ENCODE measurements around the gene LRIG2. TPM values are rescaled to one million over a fixed set of nuclear protein-coding genes. Genes with fewer than 3 reads are reported as not detected.
A peak's percentile ranks its signal among the peaks of the same experiment; 100 is the strongest.
"Not testable (repeated sequence)": the region's sequence is repeated elsewhere in the genome, so short reads cannot be mapped to it uniquely, and the experiment has no call there.

Gene LRIG2
- total RNA-seq, 1 experiment from 2014 or later: 16.9 TPM

DNA sequence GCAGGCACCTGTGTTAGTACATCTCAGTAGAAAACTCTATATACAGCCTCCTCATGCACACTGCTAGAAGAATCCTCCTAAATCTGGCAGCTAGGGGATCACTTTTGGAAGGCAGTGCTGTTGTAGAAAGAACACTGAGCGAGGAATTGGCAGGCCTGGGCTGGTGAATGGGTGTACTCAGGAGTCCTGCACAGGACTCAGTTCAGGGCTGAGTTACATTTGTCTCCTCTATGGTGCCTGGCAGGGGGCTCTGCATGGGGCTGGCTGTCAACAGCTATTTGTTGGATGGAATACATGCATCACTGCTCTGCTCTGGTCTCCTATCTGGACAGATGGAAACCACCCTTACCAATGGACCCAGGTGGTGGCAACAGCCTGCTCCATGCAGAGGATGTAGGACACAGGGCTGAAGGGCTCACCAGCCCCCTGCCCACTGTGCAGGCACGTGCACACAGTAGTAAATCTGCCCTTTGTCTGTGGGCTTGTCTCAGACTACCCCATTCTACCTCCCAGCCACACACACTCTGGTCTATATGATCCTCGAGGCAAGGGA is 74.2 kb downstream of the LRIG2 start:
- H3K4me1 ChIP-seq: peaks cover 13% of the 10 kb centered on the region
- H3K27ac ChIP-seq: no peak overlapping the region
- H3K9me3 ChIP-seq (replicated peaks): no peaks in the 10 kb centered on the region
- H3K27me3 ChIP-seq: no peaks in the 10 kb centered on the region
- no peak overlapping the region for H3K4me3 ChIP-seq
- no peaks in the 10 kb centered on the region for H3K36me3 ChIP-seq
- DNase-seq: no peak

DNA sequence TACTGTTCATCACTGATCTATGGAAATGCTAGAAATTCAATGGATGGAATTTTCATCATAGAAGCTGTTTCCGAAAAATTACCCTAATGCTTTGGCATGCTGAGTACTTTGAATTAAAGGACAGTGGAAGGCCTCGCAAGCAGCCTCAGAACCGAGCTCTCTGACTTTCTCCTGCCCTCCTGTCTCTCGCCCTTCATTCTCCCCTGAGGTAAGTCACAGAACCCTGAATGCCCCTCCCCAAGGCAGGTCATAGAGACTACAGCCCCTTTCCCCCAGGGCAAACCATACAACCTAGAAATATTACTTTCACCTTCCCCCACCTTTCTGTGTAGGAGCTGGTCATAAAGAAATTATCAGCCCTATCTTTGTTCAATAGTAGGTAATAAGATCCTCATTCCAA is 74.8 kb downstream of the LRIG2 start:
- H3K36me3 ChIP-seq: no peaks in the 10 kb centered on the region

DNA sequence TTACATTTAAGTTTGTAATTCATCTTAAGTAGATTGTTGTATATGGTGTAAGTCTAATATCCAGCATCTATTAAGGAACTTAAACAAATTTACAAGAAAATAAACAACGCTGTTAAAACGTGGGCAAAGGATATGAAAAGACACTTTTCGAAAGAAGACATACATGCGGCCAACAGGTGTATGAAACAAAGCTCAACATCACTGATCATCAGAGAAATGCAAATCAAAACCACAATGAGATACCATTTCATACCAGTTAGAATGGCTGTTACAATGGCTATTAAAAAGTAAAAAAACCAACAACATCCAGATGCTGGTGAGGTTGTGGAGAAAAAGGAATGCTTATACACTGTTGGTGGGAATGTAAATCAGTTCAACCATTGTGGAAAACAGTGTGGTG is 77.5 kb downstream of the LRIG2 start:
- not testable (repeated sequence) for H3K36me3 ChIP-seq; H3K27me3 ChIP-seq; DNase-seq; H3K4me1 ChIP-seq; H3K4me3 ChIP-seq; H3K27ac ChIP-seq; H3K9me3 ChIP-seq (replicated peaks)

More for the DNA sequence above, 74.8 kb downstream of the LRIG2 start:
- Histone ChIP-seq H3K4me3 (no peak overlapping the region), H3K27me3 (no peaks in the 10 kb centered on the region), H3K27ac (no peak overlapping the region), H3K9me3 (replicated peaks) (no peaks in the 10 kb centered on the region), H3K4me1 (peaks cover 7% of the 10 kb centered on the region)
- no peak for DNase-seq

DNA sequence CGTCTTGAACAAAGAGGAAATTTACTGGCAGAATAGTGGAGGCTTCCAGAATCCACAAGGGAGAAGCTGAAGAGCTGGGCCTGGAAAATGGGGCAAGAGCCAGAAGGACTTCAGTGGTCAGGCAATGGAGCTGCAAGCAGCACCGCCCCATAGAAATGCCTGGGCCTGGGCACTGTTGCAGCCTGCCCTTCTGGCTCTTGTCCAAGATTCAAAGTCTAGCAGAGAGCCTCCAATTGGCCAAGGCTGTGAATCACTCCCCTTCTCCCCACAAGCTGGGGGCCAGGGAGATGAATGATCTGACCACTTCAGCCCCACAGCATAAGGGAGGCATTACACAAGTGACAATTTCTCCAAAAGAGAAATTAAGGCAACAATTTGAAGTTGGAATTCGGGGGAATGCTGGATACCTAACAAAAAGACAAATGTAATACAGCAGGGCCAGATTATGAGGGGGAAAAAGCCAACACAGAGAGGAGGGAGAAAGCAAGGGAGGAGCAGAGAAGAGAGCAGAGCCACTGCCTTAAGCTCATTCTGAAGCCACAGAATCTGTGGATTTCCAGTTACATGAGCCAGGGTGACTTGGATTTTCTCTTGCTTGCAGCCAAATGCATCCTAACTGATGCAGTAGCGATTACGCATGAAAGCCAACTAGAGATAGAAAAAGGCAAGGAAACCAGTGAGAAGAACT is 80.3 kb downstream of the LRIG2 start:
- no peaks in the 10 kb centered on the region for H3K36me3 ChIP-seq
- H3K9me3 ChIP-seq (replicated peaks): no peaks in the 10 kb centered on the region
- no peaks in the 10 kb centered on the region for H3K4me1 ChIP-seq
- H3K27ac ChIP-seq: no peak overlapping the region
- no peaks in the 10 kb centered on the region for H3K27me3 ChIP-seq
- H3K4me3 ChIP-seq: no peak overlapping the region
- peak; percentile 24 to 50 for DNase-seq

DNA sequence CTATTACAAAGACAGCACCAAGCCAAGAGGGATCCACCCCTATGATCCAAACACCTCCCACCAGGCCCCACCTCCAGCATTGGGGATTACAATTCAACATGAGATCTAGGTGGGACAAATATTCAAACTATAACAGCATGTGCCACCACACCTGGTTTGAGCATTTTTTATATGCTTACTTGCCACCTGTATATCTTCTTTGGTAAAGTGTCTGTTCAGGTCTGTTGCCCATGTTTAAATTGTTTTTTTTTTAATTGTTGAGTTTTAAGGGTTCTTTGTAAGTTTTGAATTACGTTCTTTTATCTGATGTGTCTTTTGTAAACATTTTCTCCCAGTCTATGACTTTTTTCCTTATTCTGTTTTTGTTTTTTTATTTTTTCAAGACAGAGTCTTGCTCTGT is 83.4 kb downstream of the LRIG2 start:
- H3K9me3 ChIP-seq (replicated peaks): no peaks in the 10 kb centered on the region; the same call in 1 of the 2 replicates
- H3K4me1 ChIP-seq: no peaks in the 10 kb centered on the region
- no peaks in the 10 kb centered on the region for H3K36me3 ChIP-seq
- H3K27me3 ChIP-seq: no peaks in the 10 kb centered on the region
- no peak for DNase-seq
- no peak overlapping the region for H3K27ac ChIP-seq
- H3K4me3 ChIP-seq: no peak overlapping the region

DNA sequence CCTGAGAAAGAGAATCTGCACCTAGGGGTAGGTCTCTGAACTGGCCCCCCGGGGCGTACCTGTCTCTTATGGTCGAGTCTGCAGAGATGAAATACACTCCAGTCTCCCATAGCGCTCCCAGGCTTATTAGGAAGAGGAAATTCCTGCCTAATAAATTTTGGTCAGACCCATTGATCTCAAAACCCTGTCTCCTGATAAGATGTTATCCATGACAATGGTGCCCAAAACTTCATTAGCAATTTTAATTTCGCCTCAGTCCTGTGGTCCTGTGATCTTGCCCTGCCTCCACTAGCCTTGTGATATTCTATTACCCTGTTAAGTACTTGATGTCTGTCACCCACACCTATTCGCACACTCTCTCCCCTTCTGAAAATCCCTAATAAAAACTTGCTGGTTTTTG is 85.7 kb downstream of the LRIG2 start:
- H3K27me3 ChIP-seq; H3K4me1 ChIP-seq; H3K27ac ChIP-seq; H3K4me3 ChIP-seq; DNase-seq; H3K9me3 ChIP-seq (replicated peaks); H3K36me3 ChIP-seq: not testable (repeated sequence)

DNA sequence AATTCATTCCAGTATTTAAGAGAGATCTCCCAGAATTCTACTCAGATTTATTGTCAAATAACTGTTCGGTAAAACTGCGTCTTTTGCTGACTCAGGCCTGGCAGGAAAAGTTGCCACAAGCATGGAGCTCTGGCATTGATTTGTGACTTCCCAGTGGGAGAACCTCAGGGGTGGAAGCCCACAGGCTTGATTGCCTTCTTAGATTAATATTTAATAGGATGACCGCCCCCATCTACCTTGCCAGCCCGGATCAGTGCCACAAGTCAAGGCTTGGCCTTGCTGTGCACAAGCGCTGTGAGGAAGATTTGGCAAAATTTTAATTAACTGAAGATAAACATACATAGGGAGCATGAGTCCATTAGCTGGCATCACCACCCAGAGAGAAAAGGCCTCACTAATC is 93.5 kb downstream of the LRIG2 start:
- Histone ChIP-seq H3K36me3 (no peaks in the 10 kb centered on the region), H3K4me1 (no peaks in the 10 kb centered on the region), H3K27me3 (no peaks in the 10 kb centered on the region), H3K4me3 (no peak overlapping the region), H3K9me3 (replicated peaks) (no peaks in the 10 kb centered on the region), H3K27ac (no peak overlapping the region)
- no peak for DNase-seq

DNA sequence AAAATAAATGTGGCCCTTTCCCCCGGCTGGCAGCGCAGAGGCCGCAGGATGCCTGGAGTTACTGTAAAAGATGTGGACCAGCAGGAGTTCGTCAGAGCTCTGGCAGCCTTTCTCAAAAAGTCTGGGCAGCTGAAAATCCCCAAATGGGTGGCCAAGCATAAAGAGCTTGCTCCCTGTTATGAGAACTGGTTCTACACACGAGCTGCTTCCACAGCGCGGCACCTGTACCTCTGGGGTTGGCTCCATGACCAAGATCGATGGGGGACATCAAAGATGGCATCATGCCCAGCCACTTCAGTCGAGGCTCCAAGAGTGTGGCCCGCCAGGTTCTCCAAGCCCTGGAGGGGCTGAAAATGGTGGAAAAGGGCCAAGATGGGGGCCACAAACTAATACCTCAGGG is 95.9 kb downstream of the LRIG2 start:
- H3K9me3 ChIP-seq (replicated peaks): no peaks in the 10 kb centered on the region
- no peaks in the 10 kb centered on the region for H3K36me3 ChIP-seq
- H3K27me3 ChIP-seq: no peaks in the 10 kb centered on the region
- H3K4me3 ChIP-seq: no peak overlapping the region
- DNase-seq: no peak
- H3K27ac ChIP-seq: no peak overlapping the region
- H3K4me1 ChIP-seq: no peaks in the 10 kb centered on the region

DNA sequence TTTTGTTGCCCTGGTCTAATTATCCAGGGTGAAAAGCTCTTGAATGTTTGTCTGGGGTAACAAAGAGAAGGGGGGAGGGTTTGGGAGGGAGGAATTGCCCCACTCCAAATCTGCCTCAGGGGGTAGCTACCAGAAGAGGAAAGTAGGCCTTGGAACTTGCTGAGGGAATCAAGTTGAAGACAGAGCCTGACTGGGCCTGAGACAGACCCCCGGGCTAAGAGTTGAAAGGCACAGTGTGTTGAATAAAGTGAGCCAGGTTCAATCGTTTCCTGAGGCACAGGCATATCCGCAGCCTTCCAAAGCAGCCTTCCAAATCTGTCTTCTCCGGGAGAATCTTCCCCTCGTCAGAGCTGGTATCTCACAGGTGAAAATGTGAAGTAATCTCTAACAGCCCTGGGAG is 96.6 kb downstream of the LRIG2 start:
- H3K27ac ChIP-seq: no peak overlapping the region
- H3K36me3 ChIP-seq: no peaks in the 10 kb centered on the region
- no peaks in the 10 kb centered on the region for H3K27me3 ChIP-seq
- no peak overlapping the region for H3K4me3 ChIP-seq
- no peaks in the 10 kb centered on the region for H3K9me3 ChIP-seq (replicated peaks)
- no peaks in the 10 kb centered on the region for H3K4me1 ChIP-seq
- DNase-seq: no peak

DNA sequence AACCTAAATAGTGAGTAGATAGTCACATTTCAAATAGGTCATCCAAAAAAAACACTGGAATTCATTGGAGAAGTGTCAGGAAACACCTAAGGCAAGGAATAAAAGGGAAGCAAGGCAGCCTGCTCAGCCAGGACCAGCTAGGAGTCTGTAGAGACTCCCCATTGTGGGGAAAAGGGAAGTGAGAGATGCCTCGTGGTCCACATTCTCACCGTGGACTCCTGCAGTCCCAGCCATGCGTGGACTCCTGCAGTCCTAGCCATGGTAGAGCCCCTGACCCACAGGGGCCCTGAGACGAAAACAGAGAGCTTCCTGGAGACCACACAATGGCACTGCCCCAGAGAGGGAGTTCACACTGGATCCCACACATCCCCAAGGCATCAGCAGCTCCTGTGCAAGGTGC is 97.5 kb downstream of the LRIG2 start:
- Histone ChIP-seq H3K27ac (no peak overlapping the region), H3K4me1 (no peaks in the 10 kb centered on the region), H3K9me3 (replicated peaks) (no peaks in the 10 kb centered on the region), H3K27me3 (no peaks in the 10 kb centered on the region), H3K4me3 (no peak overlapping the region), H3K36me3 (no peaks in the 10 kb centered on the region)
- DNase-seq: no peak

DNA sequence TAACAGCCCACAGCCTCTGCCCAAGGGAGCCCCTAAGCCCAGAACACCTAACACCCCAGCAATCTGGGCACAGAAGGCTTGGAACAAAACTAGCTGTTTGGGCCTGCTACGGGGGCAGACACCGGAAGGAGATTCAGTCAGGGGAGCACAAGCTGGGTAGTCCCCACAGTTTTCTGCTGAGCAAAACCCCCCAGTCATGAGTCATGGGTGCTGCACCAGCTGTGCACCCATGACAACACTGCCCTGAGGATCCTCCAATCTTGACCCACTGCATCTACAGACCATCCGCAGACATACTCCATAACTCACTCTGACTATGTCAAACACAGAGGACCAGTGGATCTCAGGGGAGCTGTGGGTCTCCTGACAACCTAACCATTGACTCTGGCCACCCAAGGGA is 105.1 kb downstream of the LRIG2 start:
- no peaks in the 10 kb centered on the region for H3K36me3 ChIP-seq
- no peaks in the 10 kb centered on the region for H3K4me1 ChIP-seq
- no peak overlapping the region for H3K4me3 ChIP-seq
- H3K27ac ChIP-seq: no peak overlapping the region
- no peak for DNase-seq
- no peaks in the 10 kb centered on the region; the same call in 1 of the 2 replicates for H3K27me3 ChIP-seq
- H3K9me3 ChIP-seq (replicated peaks): no peaks in the 10 kb centered on the region

DNA sequence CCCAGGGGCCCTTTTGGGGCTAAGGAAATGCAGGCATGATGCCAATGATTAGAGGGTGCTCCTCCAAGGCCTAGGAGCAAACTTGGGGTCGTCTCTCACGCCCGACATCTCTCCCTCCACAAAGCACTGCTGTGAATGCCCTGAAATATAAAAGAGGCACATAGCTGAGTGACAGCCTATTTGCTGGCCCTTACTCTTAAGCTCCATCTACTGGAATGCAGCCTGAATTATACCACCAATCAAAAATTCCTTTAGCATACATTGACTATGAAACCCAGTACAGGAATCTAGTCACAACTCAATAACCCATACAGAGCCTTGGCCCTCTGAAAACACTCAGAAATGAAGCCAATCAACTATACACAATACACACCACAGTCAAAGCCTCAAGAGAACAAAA is 105.5 kb downstream of the LRIG2 start:
- no peak overlapping the region for H3K4me3 ChIP-seq
- no peaks in the 10 kb centered on the region for H3K9me3 ChIP-seq (replicated peaks)
- H3K27me3 ChIP-seq: no peaks in the 10 kb centered on the region; the same call in 1 of the 2 replicates
- H3K4me1 ChIP-seq: no peaks in the 10 kb centered on the region
- DNase-seq: no peak
- no peaks in the 10 kb centered on the region for H3K36me3 ChIP-seq
- H3K27ac ChIP-seq: no peak overlapping the region

Other genes starting within 250 kb of the LRIG2 start
- gene SLC16A1, start 117.0 kb upstream of the LRIG2 start, total RNA-seq (2014; rRNA removed; shearing (Covaris generic)): 150 and 153 TPM in 2 replicates